Measurements from ENCODE around the gene PLCB1.

DNA sequence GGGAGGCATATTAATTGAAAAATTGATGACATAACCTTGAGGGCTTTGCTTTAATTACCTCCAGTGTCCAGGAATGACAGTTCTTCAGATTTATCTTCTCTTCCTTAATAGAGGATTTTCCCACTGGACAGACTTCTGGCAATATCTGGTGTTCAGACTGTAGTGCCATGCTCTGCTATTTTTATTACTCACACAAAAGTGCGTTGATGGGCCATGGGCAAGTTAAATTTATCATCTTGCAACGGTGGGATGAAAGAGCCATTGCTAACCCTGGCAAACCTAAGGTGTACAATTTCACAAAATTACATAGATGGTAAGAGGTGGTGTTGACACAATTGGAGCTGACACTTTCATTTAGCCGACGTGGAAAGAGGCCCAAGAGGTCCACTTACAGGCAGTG is 683.1 kb downstream of the PLCB1 start:
- no peak for TF ChIP-seq EZH2 (IDR thresholded peaks at IDR 0.05; ENCODE audit: low read length)
- TF ChIP-seq, protein P1, sequence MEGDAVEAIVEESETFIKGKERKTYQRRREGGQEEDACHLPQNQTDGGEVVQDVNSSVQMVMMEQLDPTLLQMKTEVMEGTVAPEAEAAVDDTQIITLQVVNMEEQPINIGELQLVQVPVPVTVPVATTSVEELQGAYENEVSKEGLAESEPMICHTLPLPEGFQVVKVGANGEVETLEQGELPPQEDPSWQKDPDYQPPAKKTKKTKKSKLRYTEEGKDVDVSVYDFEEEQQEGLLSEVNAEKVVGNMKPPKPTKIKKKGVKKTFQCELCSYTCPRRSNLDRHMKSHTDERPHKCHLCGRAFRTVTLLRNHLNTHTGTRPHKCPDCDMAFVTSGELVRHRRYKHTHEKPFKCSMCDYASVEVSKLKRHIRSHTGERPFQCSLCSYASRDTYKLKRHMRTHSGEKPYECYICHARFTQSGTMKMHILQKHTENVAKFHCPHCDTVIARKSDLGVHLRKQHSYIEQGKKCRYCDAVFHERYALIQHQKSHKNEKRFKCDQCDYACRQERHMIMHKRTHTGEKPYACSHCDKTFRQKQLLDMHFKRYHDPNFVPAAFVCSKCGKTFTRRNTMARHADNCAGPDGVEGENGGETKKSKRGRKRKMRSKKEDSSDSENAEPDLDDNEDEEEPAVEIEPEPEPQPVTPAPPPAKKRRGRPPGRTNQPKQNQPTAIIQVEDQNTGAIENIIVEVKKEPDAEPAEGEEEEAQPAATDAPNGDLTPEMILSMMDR (optimal IDR thresholded peaks at IDR 0.05 in 1 of 3, IDR thresholded peaks at IDR 0.05 in 1 of 3, conservative IDR thresholded peaks at IDR 0.05 in 1 of 3; ENCODE audit: extremely low read depth in 1 of 3, insufficient read depth in 2 of 3, low read length in 3 of 3): no peak

All from keratinocyte (primary cell).